ENCODE data around the gene GATAD2A. TPM values are rescaled to one million over a fixed set of nuclear protein-coding genes. Genes with fewer than 3 reads are reported as not detected.

Gene GATAD2A
- total RNA-seq, 1 experiment from 2014 or later, result 189 TPM

- Histone ChIP-seq H3K27me3 (ENCODE audit: insufficient read depth, low read length) (no peaks in the 10 kb centered on the region), H3K9me3 (ENCODE audit: control insufficient read depth, low read depth, low read length) (no peaks in the 10 kb centered on the region), H3K27ac (ENCODE audit: insufficient read length, low read depth, low read length) (no peak overlapping the region), H3T11ph (ENCODE audit: low read length) (no peak overlapping the region), H4K5ac (ENCODE audit: insufficient read length, low read depth, low read length) (no peak overlapping the region), H4K8ac (replicated peaks; ENCODE audit: insufficient read length, low read depth, low read length) (no peak overlapping the region), H3K23ac (ENCODE audit: insufficient read length, low read depth, low read length) (no peak overlapping the region), H4K20me1 (ENCODE audit: control insufficient read depth, insufficient read depth, insufficient read length) (no peaks in the 10 kb centered on the region), H2AFZ (ENCODE audit: low read length) (no peak overlapping the region), H3K79me1 (ENCODE audit: insufficient read depth, low read depth, low read length, poor library complexity, severe bottlenecking) (no peaks in the 10 kb centered on the region), H2BK15ac (ENCODE audit: low read depth, low read length) (no peak overlapping the region), H2BK12ac (ENCODE audit: insufficient read length, low read depth, low read length) (no peak overlapping the region), H3K14ac (ENCODE audit: insufficient read depth, low read length) (no peak overlapping the region), H4K91ac (ENCODE audit: insufficient read length, low read depth, low read length) (no peak overlapping the region), H3K4ac (ENCODE audit: low read depth, low read length) (no peak overlapping the region), H2BK20ac (ENCODE audit: low read depth, low read length, poor library complexity, severe bottlenecking) (no peak overlapping the region), H3K56ac (ENCODE audit: insufficient read length, low read depth, low read length) (no peak overlapping the region), H2AK5ac (ENCODE audit: insufficient read length, low read length) (no peak overlapping the region), H2BK5ac (ENCODE audit: insufficient read length, low read length) (no peak overlapping the region), H3K9ac (ENCODE audit: extremely low read depth, insufficient read length, low read length) (no peak overlapping the region), H3K79me2 (ENCODE audit: insufficient read depth, low read length) (no peaks in the 10 kb centered on the region), H3K4me2 (ENCODE audit: insufficient read depth, insufficient read length, low read length) (no peak overlapping the region), H3K23me2 (ENCODE audit: insufficient read length, low read depth, low read length, poor library complexity, severe bottlenecking) (no peaks in the 10 kb centered on the region), H2BK120ac (ENCODE audit: low read depth, low read length, poor library complexity, severe bottlenecking) (no peak overlapping the region), H3K18ac (ENCODE audit: insufficient read length, low read depth, low read length) (no peak overlapping the region), H3K4me1 (ENCODE audit: insufficient read depth, low read length) (no peaks in the 10 kb centered on the region)
- TF ChIP-seq CTCF (conservative IDR thresholded peaks at IDR 0.05), result no peak
- no peak overlapping the region for H3K4me3 Mint-ChIP-seq
- peak overlapping the region in 1 of 3 experiments; percentile 58; a peak in 1 of 7 replicates for H3K27ac Mint-ChIP-seq
- H3K4me1 Mint-ChIP-seq, result peaks cover 0 to 10% of the 10 kb centered on the region in 2 experiments; a peak in 2 of 4 replicates
- WGBS (ENCODE audit: extremely low coverage, insufficient read length, low lambda C conversion rate), result no CpG with 5 or more reads among the region's 12 CpGs
- H3K9me3 Mint-ChIP-seq, result no peaks in the 10 kb centered on the region
- DNase-seq, result no peak
- H3K27me3 Mint-ChIP-seq (ENCODE audit: low read depth), result peaks cover 4% of the 10 kb centered on the region; the same call in 1 of the 2 replicates
- peaks cover 30 to 63% (median 56%) of the 10 kb centered on the region in 3 experiments for H3K36me3 Mint-ChIP-seq (ENCODE audit: insufficient read depth in 1 of 3, low read depth in 3 of 3)
These were observed 101.1 kb downstream of the GATAD2A start for GRCh38 chr19:19506592-19506991.
